ENCODE measurements around the gene IQSEC1. TPM values are rescaled to one million over a fixed set of nuclear protein-coding genes. Genes with fewer than 3 reads are reported as not detected.

IQSEC1 gene
- total and polyA plus RNA-seq, 2 of the 8 experiments (the other 6 are each of a cell fraction or from before 2014, with no cell fraction given), result 6.8 to 28.8 TPM

GRCh38 chr3:13119471-13120220, 46.4 kb upstream of the IQSEC1 start (continued):
- no peak for TF ChIP-seq CHD1 (IDR thresholded peaks at IDR 0.05; ENCODE audit: low read depth, low read length)
- TF ChIP-seq HDAC2 (IDR thresholded peaks at IDR 0.05; ENCODE audit: borderline replicate concordance in 1 of 2, low read depth in 2 of 2, low read length in 2 of 2), result no peak
- TF ChIP-seq CEBPB (IDR thresholded peaks at IDR 0.05; ENCODE audit: low read depth, low read length), result no peak
- no peak for TF ChIP-seq JUND (IDR thresholded peaks at IDR 0.05; ENCODE audit: low read length)
- no peak for TF ChIP-seq JUN (IDR thresholded peaks at IDR 0.05; ENCODE audit: low read depth, low read length)
